Activated CD4-positive, alpha-beta T cell treated with anti-CD3 and anti-CD28 coated beads for 48 hours (primary cell): ENCODE measurements around the gene RNF224.
A peak's percentile ranks its signal among the peaks of the same experiment; 100 is the strongest.

ENCODE experiments used
- DNase-seq: peaks from one replicate; pipeline ENCODE4 v3.0.0-alpha.2; 2020

Gene RNF224

GRCh38 chr9:137227054-137227852 lies at the start of gene RNF224:
RNF224 (plus strand) TSS chr9:137227502; CDS start chr9:137228336, 834 bp downstream.
- peak; percentile 90 for DNase-seq

- no peak for DNase-seq
Measured at GRCh38 chr9:137178201-137178938, 48.9 kb upstream of the RNF224 start.

DNA sequence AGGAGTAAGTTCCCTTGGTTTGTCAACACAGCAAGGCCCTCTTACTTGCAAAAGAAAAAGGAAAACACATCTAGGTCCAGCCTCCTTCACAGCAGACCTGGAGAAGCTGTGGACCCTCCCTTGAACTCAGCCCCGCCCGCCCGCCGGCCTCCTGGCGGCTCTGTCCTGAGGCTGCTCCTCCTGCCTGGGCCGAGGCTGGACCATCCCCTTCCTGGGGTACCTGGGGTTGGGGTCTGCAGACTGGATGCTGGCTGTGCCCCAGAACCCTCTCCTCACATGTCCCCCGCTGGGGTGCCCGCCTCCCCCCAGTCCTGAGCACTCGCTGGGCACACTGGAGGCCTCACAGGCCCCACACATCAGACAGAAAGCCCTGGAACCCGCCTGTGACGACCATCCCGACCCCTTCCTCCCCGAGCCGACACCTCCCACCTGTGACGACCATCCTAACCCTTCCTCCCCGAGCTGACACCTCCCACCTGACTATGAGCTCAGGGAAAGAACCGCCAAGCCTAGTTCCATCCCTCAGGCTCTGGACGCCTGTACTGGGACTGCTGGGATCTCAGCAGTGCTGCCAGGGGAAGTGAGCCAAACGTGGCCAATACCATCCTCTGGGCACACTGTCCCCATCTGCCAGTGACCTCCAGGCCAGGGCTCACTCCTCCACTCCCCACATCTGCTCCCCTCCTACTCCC lies 48.2 kb upstream of the RNF224 start:
- DNase-seq, result no peak

DNA sequence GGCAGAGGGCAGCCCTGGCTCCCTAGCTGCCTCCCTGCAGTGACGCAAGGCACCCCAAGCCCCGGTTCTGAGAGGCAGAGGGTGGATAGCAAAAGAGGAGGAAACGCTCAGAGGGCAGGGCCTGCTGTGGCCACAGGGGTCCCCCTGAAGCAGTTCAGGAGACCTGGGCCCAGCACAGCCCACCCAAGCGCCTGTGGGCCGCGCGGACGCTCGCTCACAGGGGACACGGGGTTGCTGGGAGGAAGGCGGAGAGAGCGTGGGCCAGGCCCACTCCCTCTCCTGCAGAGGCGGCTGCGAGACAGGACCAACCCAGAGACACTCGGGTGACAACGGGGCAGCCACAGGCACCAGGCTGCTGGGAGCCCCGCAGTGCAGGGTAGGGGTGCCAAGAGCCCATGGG lies 47.5 kb upstream of the RNF224 start:
- no peak for DNase-seq

DNA sequence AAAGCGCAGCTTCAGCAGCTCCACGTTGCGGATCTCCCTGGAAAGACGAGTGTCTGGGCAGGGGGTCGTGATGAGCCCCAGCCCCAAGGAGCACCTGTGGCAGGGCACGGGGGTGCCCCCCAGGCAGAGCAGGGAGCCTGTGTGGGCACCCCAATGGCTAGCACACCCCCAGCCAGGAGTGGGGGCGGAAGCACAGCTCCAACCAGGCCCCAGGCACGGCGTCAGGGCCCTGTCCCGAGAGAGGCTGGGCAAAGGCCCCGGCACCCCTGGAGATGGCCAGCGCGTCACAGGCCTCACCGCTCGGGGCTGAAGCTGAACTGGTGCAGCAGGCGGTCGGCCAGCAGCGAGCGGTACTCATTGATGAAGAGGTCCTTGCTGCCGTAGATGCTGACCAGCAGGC lies 46.8 kb upstream of the RNF224 start:
- no peak for DNase-seq

DNA sequence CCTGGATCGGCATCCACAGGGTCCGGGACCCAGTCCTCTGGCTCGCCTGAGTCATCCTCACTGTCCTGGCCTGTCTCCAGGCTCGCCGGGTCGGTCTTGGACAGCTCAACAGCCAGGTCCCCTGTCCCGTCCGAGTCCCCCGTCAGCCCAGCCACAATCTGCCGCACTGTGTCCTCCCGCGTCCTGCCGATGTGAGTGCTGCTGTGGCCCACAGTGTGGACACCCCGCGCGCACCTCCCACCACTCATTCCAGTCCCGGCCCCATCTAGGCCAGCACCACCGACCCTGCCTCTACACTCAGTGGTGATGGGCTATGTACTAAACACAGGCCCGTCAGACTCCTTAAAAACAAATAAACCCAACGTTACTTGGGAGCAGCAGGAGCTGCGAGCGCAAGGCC lies 45.6 kb upstream of the RNF224 start:
- no peak for DNase-seq

- no peak for DNase-seq
Measured at GRCh38 chr9:137182836-137183235, 44.5 kb upstream of the RNF224 start.

DNA sequence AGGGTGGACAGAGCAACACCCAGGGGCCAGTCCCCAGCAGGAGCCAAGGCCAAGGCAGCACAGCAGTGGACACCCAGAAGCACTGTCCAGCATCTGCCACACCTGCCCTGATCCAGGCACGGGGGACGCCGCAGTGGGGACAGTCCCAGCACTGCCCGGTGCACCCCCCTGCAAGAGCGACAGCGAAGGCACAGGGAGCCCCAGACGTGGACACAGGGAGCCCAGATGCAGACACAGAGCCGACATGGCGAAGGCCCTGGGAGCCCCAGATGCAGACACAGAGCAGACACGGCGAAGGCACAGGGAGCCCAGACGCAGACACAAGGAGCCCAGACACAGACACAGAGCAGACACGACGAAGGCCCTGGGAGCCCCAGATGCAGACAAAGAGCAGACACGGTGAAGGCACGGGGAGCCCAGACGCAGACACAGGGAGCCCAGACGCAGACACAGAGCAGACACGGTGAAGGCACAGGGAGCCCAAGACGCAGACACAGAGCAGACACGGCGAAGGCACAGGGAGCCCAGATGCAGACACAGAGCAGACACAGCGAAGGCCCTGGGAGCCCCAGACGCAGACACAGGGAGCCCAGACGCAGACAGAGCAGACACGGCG lies 43.2 kb upstream of the RNF224 start:
- no peak for DNase-seq

- no peak for DNase-seq
Measured at GRCh38 chr9:137184881-137185660, 42.2 kb upstream of the RNF224 start.

GRCh38 chr9:137185921-137186320 lies 41.4 kb upstream of the RNF224 start:
- DNase-seq, result no peak

- DNase-seq, result no peak
Measured at GRCh38 chr9:137186385-137186784, 40.9 kb upstream of the RNF224 start.

- no peak for DNase-seq
Measured at GRCh38 chr9:137187386-137187785, 39.9 kb upstream of the RNF224 start.

GRCh38 chr9:137188086-137188489 lies 39.2 kb upstream of the RNF224 start:
- no peak for DNase-seq

DNA sequence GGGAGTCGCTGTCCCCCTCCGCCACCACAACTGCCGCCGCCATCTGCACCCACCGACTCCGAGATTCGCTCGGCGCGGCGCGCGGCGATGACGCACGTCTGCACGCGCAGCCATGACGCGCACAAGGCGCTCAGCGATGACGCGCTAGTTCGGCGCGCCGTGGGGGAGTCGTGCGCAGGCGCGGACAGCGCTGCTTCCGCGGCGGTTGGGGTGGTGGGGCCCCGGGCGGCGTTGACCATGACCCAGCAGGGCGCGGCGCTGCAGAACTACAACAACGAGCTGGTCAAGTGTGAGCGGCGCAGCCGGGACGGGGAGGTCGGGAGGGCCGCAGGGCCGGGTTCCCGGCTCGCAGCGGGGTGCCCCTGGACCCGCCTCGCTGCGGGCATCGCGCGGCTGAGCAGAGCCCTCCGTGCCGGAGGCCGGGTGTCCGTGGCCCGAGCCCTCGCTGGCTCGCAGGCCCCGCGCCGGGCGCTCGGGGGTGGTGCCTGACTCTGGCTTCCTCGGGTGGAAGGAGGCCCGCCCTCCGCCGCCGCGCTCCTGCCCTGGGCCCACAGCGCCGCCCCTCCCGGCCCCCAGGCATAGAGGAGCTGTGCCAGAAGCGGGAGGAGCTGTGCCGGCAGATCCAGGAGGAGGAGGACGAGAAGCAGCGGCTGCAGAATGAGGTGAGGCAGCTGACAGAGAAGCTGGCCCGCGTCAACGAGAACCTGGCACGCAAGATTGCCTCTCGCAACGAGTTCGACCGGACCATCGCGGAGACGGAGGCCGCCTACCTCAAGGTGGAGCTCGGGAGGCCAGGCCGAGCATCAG lies 38.6 kb upstream of the RNF224 start, which contains the start of the genes ANAPC2 and SSNA1:
Gene ANAPC2 (minus strand): TSS at position 71 of the 807 bp plus-strand sequence. CDS start 28 bp downstream, at position 43.
Gene SSNA1 (plus strand): TSS at position 187 of the 807 bp plus-strand sequence. CDS start 51 bp downstream, at position 238.
- DNase-seq, result peak; percentile 95

DNA sequence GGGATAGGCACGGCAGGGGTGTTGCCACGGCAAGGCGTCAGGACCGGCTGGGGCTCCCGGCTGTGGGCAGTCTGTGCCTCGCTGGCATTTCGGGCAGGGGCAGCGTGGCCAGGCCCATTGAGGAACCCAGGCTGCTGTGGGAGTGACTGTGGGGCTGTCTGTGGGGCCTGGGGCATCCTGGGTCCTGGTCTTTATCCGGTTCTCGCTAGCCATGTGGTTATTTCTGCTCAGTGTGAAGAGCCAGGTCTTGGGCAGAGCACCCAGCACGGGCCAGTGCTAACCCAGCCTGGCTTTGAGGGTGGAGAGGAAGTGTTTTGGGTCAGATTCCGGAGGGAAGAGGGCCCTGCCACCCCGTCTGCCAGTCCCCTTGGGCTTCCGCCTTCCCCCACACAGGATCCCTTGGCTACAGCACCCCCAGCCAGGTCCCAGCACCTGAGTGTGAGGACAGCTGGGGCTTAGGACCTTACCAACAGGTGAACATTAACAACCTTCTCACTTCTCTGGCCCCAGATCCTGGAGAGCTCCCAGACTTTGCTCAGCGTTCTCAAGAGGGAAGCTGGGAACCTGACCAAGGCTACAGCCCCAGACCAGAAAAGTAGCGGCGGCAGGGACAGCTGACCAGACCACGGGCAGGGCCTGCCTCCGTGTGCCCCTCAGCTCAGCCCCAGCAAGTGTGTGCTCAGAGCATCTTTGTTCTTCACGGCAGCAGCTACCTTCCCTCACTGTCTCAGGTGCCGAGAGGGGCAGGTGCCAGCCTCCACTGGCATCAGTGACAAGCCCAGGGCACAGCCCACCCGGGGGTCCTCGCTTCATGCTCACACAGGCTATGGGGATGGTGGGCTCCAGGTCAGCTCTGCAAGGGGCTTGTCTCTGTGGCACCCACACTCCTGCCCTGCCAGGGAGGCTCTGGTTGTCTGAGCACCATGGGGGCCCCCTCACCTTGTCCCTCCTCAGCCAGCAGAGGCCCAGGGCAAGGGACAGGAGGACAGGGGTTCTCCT lies 37.7 kb upstream of the RNF224 start:
- no peak for DNase-seq

GRCh38 chr9:137190315-137190856 lies 36.9 kb upstream of the RNF224 start:
- no peak for DNase-seq

DNA sequence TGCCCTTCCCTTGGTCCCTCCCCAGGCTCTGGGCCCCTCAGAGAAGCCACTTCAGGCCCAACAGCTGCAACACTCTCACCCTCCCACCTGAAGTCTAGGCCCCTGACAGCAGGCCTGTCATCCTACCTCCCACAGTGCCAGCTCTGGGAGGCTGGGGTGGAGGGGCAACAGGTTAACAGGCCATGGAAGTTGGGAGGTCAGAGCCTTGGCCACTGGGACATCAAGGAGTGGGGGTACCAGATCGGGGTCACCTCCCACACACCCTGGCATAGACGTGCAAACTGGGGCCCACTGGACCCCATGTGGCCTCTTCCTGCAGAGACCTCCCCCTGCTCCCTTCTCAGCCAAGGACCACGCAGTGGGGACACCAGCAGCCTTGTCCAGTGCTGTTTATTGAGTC lies 36.1 kb upstream of the RNF224 start:
- no peak for DNase-seq

DNA sequence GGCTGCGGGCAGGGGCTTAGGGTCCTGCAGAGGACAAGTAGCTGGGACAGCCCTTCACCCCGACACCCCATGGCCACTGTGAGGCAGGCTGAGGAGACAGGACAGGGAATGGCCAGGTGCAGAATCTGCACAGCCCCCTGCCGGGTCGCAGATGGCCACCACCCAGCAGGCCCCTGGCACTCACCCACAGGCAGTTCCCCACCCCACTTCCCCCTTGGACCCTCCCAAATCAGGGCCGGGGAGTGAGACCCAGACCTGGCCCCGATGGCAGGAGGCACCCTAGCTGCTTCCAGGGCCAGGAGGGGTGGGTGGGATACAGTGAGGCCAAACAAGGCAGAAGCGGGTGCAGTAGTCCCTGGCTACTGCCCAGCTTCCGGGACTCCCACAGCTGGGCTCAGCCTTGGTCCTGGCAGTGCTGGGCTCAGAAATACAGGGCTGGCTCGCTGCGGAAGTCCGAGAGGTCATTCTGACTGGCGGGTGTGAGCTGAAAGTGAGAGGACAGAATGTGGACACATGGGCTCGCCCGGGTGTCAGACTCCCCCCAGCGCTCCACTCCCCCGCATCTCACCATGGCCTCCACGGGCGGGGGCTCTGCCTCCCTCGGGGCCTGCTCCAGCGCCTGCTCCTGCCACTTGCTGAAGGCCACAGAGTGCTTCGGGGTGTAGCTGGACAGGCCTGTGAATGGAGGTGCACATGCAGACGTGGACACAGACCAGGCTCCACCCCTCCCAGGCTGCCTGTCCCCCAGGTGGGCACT lies 35.4 kb upstream of the RNF224 start:
- DNase-seq, result no peak

- DNase-seq, result no peak
Measured at GRCh38 chr9:137192448-137192780, 34.9 kb upstream of the RNF224 start.
